Stomach (tissue), 9 donors: Measurements from ENCODE around the gene MAPT. TPM values are rescaled to one million over a fixed set of nuclear protein-coding genes. Genes with fewer than 3 reads are reported as not detected.

ENCODE experiments used
- DNase-seq, 2 donors: peaks; one replicate each; pipeline versions ENCODE4 v3.0.0 to v3.0.0-alpha.2; 2013 to 2019
- H3K27ac ChIP-seq, 5 donors: fragments of 200-600 bp in 4 of 5; sonication (generic) in 4 of 5; one replicate each; pipeline ENCODE4 v1.5.1; 2013 to 2019; ENCODE audit warnings: mild to moderate bottlenecking in 1 of 5, moderate library complexity in 1 of 5
- H3K27me3 ChIP-seq, 3 donors: fragments of 200-600 bp; sonication (generic); one replicate each; pipeline ENCODE4 v1.5.1; 2017 to 2019; ENCODE audit warnings: mixed run types in 1 of 3
- H3K36me3 ChIP-seq, 4 donors: fragments of 200-600 bp; sonication (generic); 1 replicate in 3 of 4; 2 replicates in 1 of 4; pipeline ENCODE4 v1.5.1; 2016 to 2019
- H3K4me1 ChIP-seq, 4 donors: fragments of 200-600 bp; sonication (generic); one replicate each; pipeline ENCODE4 v1.5.1; 2016 to 2019
- H3K4me3 ChIP-seq, 4 donors: fragments of 200-600 bp; sonication (generic) in 3 of 4; one replicate each; pipeline ENCODE4 v1.5.1; 2016 to 2019; ENCODE audit warnings: mild to moderate bottlenecking in 1 of 4
- H3K9me3 ChIP-seq, 4 donors: fragments of 200-600 bp; sonication (generic); one replicate each; pipeline ENCODE4 v1.5.1; 2016 to 2019
- EP300 ChIP-seq: sonication (generic); formaldehyde crosslinking; IDR thresholded peaks from one replicate; pipeline ENCODE4 v1.6.1; 2017; ENCODE audit warnings: antibody characterized with exemption
- POLR2A ChIP-seq, 4 donors: fragments of 450-650 bp; IDR thresholded peaks; one replicate each; pipeline ENCODE4 v1.6.1; 2016; ENCODE audit warnings: antibody characterized with exemption in 4 of 4, control low read depth in 2 of 4, mild to moderate bottlenecking in 1 of 4, moderate library complexity in 1 of 4
- POLR2AphosphoS5 ChIP-seq, 3 donors: sonication (generic); formaldehyde crosslinking; IDR thresholded peaks; one replicate each; pipeline ENCODE4 v1.6.1; 2016; ENCODE audit warnings: antibody characterized with exemption in 3 of 3
- WGBS, 5 donors: extraction: QIAGEN DNeasy Blood & Tissue Kit in 3 of 5; methylation state at CpG; one replicate each; pipeline versions ENCODE4 v1.1.5 to v1.1.7; 2013 to 2018; 5-methylcytosine and 5-hydroxymethylcytosine counted together
- intact Hi-C: fragments of 100-400 bp; cut with DNase I; formaldehyde crosslinking; loops from one replicate; pipeline ENCODE4 v1.15.1; 2023; ENCODE audit warnings: low total_unique reads
- polyA plus RNA-seq, 3 donors: library from polyadenylated mRNA; stranded (reverse); fragments of 200-250 nt; gene quantifications; one replicate each; pipeline ENCODE4 v1.2.3, GENCODE V29; 2013
- total RNA-seq, 5 donors: library from RNA; depleted of rRNA; stranded (reverse); fragments of >200 nt; gene quantifications; one replicate each; pipeline versions ENCODE4 v1.1.0 to v1.2.3, GENCODE V29; 2014 to 2016
- TF ChIP-seq, protein P1 (sequence below), 7 experiments: fragments of 450-650 bp in 4 of 7; fragments of 200-600 bp in 3 of 7; sonication (generic) in 3 of 7; IDR thresholded peaks; one replicate each; pipeline ENCODE4 v1.5.1; 2016 to 2019; ENCODE audit warnings: antibody characterized with exemption in 7 of 7, control low read depth in 2 of 7, mild to moderate bottlenecking in 1 of 7
- donor health status: healthy with polysubstance abuse.
- donor health status: Bipolar disorder and iron deficiency.
- donor health status: healthy.

Gene MAPT
- total and polyA plus RNA-seq, 8 donors = 0.44 to 4.1 (median 1.7) TPM; not detected in 1

DNA sequence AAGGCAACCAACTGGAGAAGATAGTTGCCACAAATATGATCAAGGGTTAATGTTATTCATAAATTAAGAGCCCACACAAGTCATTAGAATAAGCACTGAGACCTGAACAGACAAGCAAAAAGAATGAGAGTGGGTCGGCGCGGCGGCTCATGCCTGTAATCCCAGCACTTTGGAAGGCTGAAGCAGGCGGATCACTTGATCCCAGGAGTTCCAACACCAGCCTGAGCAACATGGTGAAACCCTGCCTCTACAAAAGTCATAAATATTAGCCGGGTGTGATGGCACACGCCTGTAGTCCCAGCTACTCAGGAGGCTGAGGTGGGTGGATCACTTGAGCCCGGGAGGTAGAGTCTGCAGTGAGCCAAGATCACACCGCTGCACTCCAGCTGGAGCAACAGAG is 64.0 kb downstream of the MAPT start:
- 85 to 95% (median 92%) methylated on average over 8 to 9 of the region's 9 CpGs for WGBS, 5 donors
- no peaks in the 10 kb centered on the region for H3K9me3 ChIP-seq
- intact Hi-C loops = no loop called here
- no peak for TF ChIP-seq EP300
- TF ChIP-seq, protein P1, sequence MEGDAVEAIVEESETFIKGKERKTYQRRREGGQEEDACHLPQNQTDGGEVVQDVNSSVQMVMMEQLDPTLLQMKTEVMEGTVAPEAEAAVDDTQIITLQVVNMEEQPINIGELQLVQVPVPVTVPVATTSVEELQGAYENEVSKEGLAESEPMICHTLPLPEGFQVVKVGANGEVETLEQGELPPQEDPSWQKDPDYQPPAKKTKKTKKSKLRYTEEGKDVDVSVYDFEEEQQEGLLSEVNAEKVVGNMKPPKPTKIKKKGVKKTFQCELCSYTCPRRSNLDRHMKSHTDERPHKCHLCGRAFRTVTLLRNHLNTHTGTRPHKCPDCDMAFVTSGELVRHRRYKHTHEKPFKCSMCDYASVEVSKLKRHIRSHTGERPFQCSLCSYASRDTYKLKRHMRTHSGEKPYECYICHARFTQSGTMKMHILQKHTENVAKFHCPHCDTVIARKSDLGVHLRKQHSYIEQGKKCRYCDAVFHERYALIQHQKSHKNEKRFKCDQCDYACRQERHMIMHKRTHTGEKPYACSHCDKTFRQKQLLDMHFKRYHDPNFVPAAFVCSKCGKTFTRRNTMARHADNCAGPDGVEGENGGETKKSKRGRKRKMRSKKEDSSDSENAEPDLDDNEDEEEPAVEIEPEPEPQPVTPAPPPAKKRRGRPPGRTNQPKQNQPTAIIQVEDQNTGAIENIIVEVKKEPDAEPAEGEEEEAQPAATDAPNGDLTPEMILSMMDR (IDR thresholded peaks at IDR 0.05) = no peak
- TF ChIP-seq POLR2A (IDR thresholded peaks at IDR 0.05) = no peak
- TF ChIP-seq POLR2AphosphoS5 (IDR thresholded peaks at IDR 0.05) = no peak
- no peak for DNase-seq
- H3K27ac ChIP-seq = no peak overlapping the region
- H3K36me3 ChIP-seq = no peaks in the 10 kb centered on the region
- peaks cover 0 to 4% (median 0%) of the 10 kb centered on the region in 3 donors for H3K27me3 ChIP-seq
- H3K4me3 ChIP-seq = no peak overlapping the region
- no peaks in the 10 kb centered on the region for H3K4me1 ChIP-seq

- Histone ChIP-seq H3K36me3 (no peaks in the 10 kb centered on the region), H3K27me3 (peaks cover 0 to 3% (median 0%) of the 10 kb centered on the region in 3 donors), H3K4me1 (no peaks in the 10 kb centered on the region), H3K27ac (no peak overlapping the region), H3K9me3 (no peaks in the 10 kb centered on the region), H3K4me3 (no peak overlapping the region)
- WGBS, 5 donors = 78 to 87% (median 85%) methylated on average over 9 of the region's 9 CpGs
- DNase-seq = no peak
- intact Hi-C loops = no loop called here
- TF ChIP-seq POLR2AphosphoS5 (IDR thresholded peaks at IDR 0.05) (no peak), POLR2A (IDR thresholded peaks at IDR 0.05) (no peak), EP300 (no peak)
- TF ChIP-seq, protein P1 (IDR thresholded peaks at IDR 0.05) = no peak
Observed at GRCh38 chr17:45958994-45959665, 64.8 kb downstream of the MAPT start.

- intact Hi-C loops = no loop called here
- no peak overlapping the region for H3K27ac ChIP-seq
- H3K27me3 ChIP-seq = peaks cover 0 to 8% (median 0%) of the 10 kb centered on the region in 3 donors
- H3K4me1 ChIP-seq = no peaks in the 10 kb centered on the region
- 77 to 85% (median 83%) methylated on average over 4 of the region's 4 CpGs for WGBS, 5 donors
- no peaks in the 10 kb centered on the region for H3K9me3 ChIP-seq
- no peak for DNase-seq
- no peak overlapping the region for H3K4me3 ChIP-seq
- H3K36me3 ChIP-seq = no peaks in the 10 kb centered on the region
- TF ChIP-seq POLR2A (IDR thresholded peaks at IDR 0.05) = no peak
- TF ChIP-seq EP300 = no peak
- no peak for TF ChIP-seq POLR2AphosphoS5 (IDR thresholded peaks at IDR 0.05)
- TF ChIP-seq, protein P1 (IDR thresholded peaks at IDR 0.05) = no peak
Observed at GRCh38 chr17:45960311-45960710, 66.0 kb downstream of the MAPT start.

- Histone ChIP-seq H3K4me1 (peaks cover 0 to 6% (median 0%) of the 10 kb centered on the region in 4 donors), H3K27ac (no peak overlapping the region), H3K27me3 (peaks cover 0 to 10% (median 0%) of the 10 kb centered on the region in 3 donors), H3K36me3 (no peaks in the 10 kb centered on the region), H3K4me3 (no peak overlapping the region), H3K9me3 (no peaks in the 10 kb centered on the region)
- DNase-seq = no peak
- TF ChIP-seq EP300 = no peak
- no peak for TF ChIP-seq POLR2AphosphoS5 (IDR thresholded peaks at IDR 0.05)
- TF ChIP-seq, protein P1 (IDR thresholded peaks at IDR 0.05) = no peak
- no peak for TF ChIP-seq POLR2A (IDR thresholded peaks at IDR 0.05)
- 73 to 88% (median 78%) methylated on average over 6 of the region's 6 CpGs for WGBS, 5 donors
- intact Hi-C loops = no loop called here
Observed at GRCh38 chr17:45961206-45961605, 66.9 kb downstream of the MAPT start.
